KMS-11 (cell line): ENCODE measurements around the gene TNFAIP3.

Source experiments
- H2AFZ ChIP-seq: fragments of 200-600 bp; sonication (generic); 2 replicates; pipeline ENCODE4 v1.6.1; 2016; ENCODE audit warnings: antibody characterized with exemption, mixed run types, low read depth
- H3K27ac ChIP-seq: fragments of 200-600 bp; sonication (generic); 2 replicates; pipeline ENCODE4 v1.6.1; 2016; ENCODE audit warnings: mild to moderate bottlenecking, mixed run types
- H3K27me3 ChIP-seq: fragments of 200-600 bp; sonication (generic); 2 replicates; pipeline ENCODE4 v1.6.1; 2017; ENCODE audit warnings: mild to moderate bottlenecking, low read depth, mixed run types, moderate library complexity; ENCODE audit not compliant: insufficient read depth
- H3K36me3 ChIP-seq: fragments of 200-600 bp; sonication (generic); 2 replicates; pipeline ENCODE4 v1.6.1; 2017; ENCODE audit warnings: mild to moderate bottlenecking, mixed run types; ENCODE audit not compliant: insufficient read depth
- H3K4me1 ChIP-seq: fragments of 200-600 bp; sonication (generic); 2 replicates; pipeline ENCODE4 v1.6.1; 2016; ENCODE audit warnings: mild to moderate bottlenecking, low read depth, mixed run types; ENCODE audit not compliant: poor library complexity, severe bottlenecking
- H3K4me2 ChIP-seq: fragments of 200-600 bp; sonication (generic); 2 replicates; pipeline ENCODE4 v1.7.0; 2016; ENCODE audit warnings: mild to moderate bottlenecking, mixed run types
- H3K4me3 ChIP-seq: fragments of 200-600 bp; sonication (generic); IDR thresholded peaks from 2 replicates; pipeline ENCODE4 v1.6.1; 2017; ENCODE audit warnings: low read depth, low read length, mixed read lengths; ENCODE audit not compliant: insufficient read depth
- H3K79me2 ChIP-seq: fragments of 200-600 bp; sonication (generic); 2 replicates; pipeline ENCODE4 v1.6.1; 2016; ENCODE audit warnings: low read depth, mixed run types; ENCODE audit not compliant: insufficient read depth
- H3K9ac ChIP-seq: fragments of 200-600 bp; sonication (generic); 2 replicates; pipeline ENCODE4 v1.6.1; 2016; ENCODE audit warnings: mild to moderate bottlenecking, mixed run types
- H4K20me1 ChIP-seq: fragments of 200-600 bp; sonication (generic); 2 replicates; pipeline ENCODE4 v1.6.1; 2016; ENCODE audit warnings: mild to moderate bottlenecking, mixed run types; ENCODE audit not compliant: insufficient read depth
- TF ChIP-seq, protein P1 (sequence below): fragments of 200-600 bp; sonication (generic); conservative IDR thresholded peaks from 2 replicates; pipeline ENCODE4 v1.6.1; 2017; ENCODE audit warnings: low read depth, mild to moderate bottlenecking, antibody characterized with exemption, low read length, moderate library complexity, mixed read lengths

The TNFAIP3 gene

DNA sequence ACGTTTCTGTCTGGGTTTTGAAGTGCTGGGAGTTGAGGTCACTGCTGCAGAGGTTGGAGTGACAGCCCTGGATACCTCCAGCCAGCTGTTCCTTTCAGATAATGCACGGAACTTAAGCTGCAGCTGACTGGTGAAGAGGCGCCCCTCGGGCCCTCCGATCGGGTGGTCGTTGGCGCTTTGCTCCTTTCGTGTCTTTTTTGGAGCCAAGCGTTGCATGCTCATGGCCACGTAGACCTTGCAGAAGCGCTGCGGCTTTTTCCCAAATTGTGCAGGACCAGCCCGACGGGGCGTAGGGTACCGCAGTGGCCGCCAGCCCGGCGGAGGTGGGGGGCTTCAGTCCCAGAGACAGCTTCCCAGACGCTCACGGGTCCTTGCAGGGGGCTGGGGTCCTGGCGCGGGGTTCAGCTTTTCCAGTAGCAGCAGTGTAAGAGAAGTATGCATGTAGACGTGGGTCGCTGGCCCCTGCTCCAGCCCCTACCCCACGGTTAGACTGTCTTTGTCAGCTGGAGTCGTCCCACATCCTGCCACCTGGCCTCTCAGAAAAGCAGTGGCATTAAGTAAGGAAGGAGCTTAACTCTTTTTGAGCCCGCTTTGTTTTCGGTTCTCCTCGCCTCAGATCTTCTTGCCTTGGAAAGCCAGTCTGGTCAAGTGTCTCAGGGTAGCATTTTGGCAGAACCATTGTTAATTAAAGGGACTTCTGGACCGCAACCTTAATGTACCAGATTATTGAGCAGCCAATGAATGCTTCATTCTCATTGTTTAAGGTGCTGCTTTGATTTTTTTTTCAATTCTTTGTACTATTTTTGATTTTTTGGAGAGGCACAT, 838 bp downstream of the TNFAIP3 start:
- TF ChIP-seq, protein P1, sequence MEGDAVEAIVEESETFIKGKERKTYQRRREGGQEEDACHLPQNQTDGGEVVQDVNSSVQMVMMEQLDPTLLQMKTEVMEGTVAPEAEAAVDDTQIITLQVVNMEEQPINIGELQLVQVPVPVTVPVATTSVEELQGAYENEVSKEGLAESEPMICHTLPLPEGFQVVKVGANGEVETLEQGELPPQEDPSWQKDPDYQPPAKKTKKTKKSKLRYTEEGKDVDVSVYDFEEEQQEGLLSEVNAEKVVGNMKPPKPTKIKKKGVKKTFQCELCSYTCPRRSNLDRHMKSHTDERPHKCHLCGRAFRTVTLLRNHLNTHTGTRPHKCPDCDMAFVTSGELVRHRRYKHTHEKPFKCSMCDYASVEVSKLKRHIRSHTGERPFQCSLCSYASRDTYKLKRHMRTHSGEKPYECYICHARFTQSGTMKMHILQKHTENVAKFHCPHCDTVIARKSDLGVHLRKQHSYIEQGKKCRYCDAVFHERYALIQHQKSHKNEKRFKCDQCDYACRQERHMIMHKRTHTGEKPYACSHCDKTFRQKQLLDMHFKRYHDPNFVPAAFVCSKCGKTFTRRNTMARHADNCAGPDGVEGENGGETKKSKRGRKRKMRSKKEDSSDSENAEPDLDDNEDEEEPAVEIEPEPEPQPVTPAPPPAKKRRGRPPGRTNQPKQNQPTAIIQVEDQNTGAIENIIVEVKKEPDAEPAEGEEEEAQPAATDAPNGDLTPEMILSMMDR, result no peak
- Histone ChIP-seq H3K79me2 (peaks cover 69% of the 10 kb centered on the region), H3K4me1 (peaks cover 24% of the 10 kb centered on the region)

DNA sequence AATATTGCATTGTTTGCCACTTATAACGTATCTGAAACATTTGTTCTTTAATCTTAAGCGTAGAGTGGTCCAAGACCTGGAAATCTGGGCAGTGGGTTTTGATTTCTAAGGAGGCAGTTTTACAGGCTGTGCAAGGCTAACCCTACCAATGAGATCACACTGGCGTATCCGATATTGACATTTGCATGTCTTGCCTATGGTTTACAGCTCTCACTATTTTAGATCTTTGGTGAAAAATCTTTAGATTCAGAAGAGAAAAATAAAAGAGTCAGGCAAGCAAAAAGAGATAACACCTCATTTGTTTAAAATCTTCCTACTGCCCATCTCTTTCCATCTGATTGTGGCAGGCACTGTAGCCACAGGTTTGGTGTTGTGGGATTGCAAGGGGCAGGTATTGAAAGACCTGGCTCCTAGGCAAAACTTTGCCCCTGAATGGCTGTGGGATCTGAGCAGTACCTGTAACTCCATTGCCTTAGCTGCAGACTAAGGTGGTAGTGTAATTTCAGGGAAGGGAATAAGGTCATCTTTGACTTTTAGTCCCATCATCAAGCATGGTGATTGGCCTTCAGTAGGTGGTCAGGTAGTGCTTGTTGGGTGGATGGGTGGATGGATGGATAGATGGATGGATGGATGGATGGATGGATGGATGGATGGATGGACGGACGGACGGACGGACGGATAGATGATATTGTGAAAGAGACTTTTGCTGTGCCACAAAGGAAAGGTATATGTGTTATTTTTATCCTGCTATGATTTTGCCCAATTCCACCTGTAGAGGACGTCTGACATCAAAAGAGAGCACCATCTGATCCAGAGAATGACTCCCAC, 1.9 kb downstream of the TNFAIP3 start:
- Histone ChIP-seq H3K4me3 (no peak overlapping the region), H3K79me2 (peaks cover 79% of the 10 kb centered on the region), H4K20me1 (no peaks in the 10 kb centered on the region), H3K27ac (peak overlapping the region; percentile 90), H3K4me1 (peaks cover 31% of the 10 kb centered on the region), H2AFZ (no peak overlapping the region), H3K4me2 (peak overlapping the region; percentile 99), H3K9ac (peak overlapping the region; percentile 92), H3K36me3 (peaks cover 21% of the 10 kb centered on the region; the same call in 1 of the 2 replicates), H3K27me3 (no peaks in the 10 kb centered on the region)
- TF ChIP-seq, protein P1, result no peak

More for the DNA sequence above, 838 bp downstream of the TNFAIP3 start:
- Histone ChIP-seq H3K27me3 (no peaks in the 10 kb centered on the region), H4K20me1 (no peaks in the 10 kb centered on the region), H3K4me2 (peak overlapping the region; percentile 99), H2AFZ (peak overlapping the region; percentile 47), H3K27ac (peak overlapping the region; percentile 90), H3K9ac (peak overlapping the region; percentile 92), H3K36me3 (peaks cover 18% of the 10 kb centered on the region; the same call in 1 of the 2 replicates), H3K4me3 (no peak overlapping the region)

DNA sequence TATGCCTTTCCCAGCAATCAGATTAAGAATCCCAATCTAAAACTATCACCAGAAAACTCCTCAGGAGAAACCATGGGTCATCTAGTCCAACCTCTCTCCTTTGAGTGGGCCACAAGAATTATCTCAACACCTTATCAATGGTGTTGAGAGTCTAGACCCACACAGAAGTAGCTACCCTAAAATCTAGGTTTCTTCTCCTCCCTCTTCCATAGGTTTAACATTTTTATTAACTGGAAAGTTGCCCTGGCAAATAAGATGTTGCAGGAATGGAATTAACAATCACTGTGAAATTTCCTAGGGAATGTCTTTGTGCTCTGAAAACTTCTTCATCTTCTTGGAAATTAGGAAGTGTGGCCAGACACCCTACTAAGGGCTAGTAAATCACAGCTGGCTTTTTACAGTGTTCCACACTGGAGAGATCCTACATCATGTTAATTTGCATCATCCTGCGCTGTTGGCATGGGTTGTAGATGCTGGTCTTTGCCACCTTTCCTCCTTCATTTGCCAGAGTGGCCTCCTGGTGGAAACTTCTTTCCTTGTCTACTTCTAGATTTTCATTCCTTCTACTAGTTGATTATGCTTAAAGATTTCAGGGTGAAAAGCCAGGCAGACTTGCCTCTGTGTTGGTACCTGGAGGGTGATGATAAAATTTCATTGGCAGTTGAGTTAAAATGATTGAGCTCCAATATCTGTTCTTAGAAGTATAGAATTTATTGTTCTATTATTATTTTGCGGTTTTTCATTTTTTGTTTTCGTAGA, 2.7 kb downstream of the TNFAIP3 start:
- Histone ChIP-seq H3K4me3 (no peak overlapping the region), H3K27me3 (no peaks in the 10 kb centered on the region), H3K79me2 (peaks cover 87% of the 10 kb centered on the region), H3K27ac (peak overlapping the region; percentile 90), H3K4me1 (peaks cover 39% of the 10 kb centered on the region), H3K4me2 (peak overlapping the region; percentile 99), H2AFZ (no peak overlapping the region), H3K9ac (peak overlapping the region; percentile 92), H4K20me1 (no peaks in the 10 kb centered on the region), H3K36me3 (peaks cover 25% of the 10 kb centered on the region; the same call in 1 of the 2 replicates)
- TF ChIP-seq, protein P1, result peak; percentile 36; the same call in 1 of the 2 replicates

DNA sequence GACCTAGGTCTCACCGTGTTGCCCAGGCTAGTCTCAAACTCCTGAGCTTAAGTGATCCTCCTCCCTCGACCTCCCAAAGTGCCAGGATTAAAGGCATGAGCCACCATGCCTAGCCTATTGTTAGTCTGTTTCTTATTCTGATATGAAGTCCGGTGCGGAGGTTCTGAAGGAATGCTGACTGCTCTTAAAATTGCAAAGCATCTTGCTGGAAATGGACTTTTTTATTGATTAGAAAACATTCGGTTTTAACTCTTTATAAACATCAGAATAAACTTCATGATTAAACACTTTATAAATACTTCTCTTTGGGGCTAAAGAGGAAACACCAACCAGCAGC, 3.2 kb downstream of the TNFAIP3 start:
- TF ChIP-seq, protein P1, result no peak
- no peak overlapping the region for H2AFZ ChIP-seq
- peaks cover 44% of the 10 kb centered on the region for H3K4me1 ChIP-seq
- no peak overlapping the region for H3K4me3 ChIP-seq
- peak overlapping the region; percentile 90 for H3K27ac ChIP-seq
- peaks cover 92% of the 10 kb centered on the region for H3K79me2 ChIP-seq
- H3K4me2 ChIP-seq, result peak overlapping the region; percentile 99
- H3K9ac ChIP-seq, result peak overlapping the region; percentile 92
- no peaks in the 10 kb centered on the region for H3K27me3 ChIP-seq
- H4K20me1 ChIP-seq, result no peaks in the 10 kb centered on the region
- H3K36me3 ChIP-seq, result peaks cover 30% of the 10 kb centered on the region; the same call in 1 of the 2 replicates
